ENCODE measurements around the gene TMEM187. TPM values are rescaled to one million over a fixed set of nuclear protein-coding genes. Genes with fewer than 3 reads are reported as not detected.

TMEM187 gene
- total RNA-seq, 1 donor from 2014 or later: 2.4 TPM

DNA sequence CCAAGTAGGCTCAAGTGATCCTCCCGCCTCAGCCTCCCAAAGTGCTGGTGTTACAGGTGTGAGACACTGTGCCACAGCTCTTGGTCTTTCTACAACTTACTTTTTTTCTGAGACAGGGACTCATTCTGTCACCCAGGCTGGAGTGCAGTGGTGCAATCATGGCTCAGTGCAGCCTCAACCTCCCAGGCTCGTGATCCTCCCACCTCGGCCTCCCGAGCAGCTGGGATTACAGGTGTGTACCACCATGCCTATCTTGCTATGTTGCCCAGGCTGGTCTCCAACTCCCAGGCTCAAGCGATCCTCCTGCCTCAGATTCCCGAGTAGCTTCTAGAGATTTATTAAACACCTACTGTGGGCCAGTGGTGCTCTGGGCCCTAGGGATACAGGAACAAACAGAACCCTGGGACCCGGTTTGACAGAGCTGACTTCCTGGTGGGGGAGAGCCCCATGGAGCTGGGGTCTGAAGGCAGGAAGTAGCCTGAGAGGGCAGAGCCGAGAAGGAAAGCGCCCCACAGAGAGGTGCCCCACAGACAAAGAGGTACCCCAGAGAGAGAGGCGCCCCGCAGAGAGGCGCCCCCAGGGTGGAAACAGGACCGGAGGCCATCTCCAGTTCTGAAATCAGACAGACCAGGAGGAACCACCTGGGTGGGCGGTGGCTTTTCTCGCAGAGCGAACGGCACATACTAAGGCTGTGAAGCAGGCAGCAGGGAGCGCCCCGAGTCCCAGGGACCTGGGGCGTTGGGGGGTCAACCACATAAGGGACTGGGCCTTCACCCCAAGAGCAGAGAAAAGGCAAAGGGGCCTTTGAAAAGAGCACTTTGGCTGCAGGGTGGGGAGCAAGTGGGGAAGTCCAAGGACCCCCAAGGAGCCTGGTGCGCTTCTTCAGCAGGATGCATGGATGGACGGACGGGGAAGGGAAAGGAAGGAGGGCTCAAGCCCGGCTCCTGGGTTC is 42.2 kb downstream of the TMEM187 start:
- no peaks in the 10 kb centered on the region for H3K4me1 ChIP-seq

DNA sequence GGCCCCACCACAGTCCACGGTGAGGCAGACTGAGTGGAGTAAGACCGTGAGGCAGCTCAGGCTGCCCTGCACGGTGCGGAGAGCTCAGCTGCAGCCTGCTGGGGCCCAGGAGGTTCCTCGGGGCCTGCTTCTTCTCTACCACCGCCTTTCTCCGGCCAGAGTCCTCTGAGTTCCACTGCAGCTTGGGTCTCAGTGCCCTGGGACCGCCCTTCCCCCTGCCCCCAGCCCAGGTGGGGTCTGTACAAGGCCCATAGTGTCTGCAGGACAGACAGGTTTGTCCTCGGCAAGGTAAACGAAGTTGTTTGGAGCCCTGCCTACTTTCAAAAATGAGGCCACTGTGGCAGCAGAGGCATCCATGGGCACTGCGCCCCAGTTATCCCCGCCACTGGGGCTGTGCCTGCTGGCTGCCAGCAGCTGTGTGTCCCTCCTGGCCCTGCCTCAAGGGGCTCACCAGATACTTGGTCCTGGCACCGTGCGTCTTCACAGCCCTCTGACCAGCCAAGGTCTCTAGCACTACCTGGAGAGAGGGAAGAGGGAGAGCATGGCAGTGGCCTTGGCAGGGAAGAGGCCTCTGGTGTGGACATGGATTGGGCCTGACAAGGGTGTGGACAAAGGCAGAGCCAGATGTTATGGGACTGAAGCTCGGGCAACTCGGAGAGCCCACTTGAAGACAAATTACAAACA is 43.2 kb downstream of the TMEM187 start:
- Histone ChIP-seq H3K4me2 (no peak overlapping the region), H3F3A (ENCODE audit: low read depth) (no peaks in the 10 kb centered on the region), H3K27me3 (no peaks in the 10 kb centered on the region), H3K4me3 (no peak overlapping the region), H3K79me2 (ENCODE audit: low read depth) (no peaks in the 10 kb centered on the region), H3K9me3 (ENCODE audit: low read depth) (no peaks in the 10 kb centered on the region), H4K20me1 (ENCODE audit: low read depth) (no peaks in the 10 kb centered on the region), H3K27ac (no peak overlapping the region), H2AFZ (replicated peaks) (no peak overlapping the region), H3K9ac (no peak overlapping the region), H3K36me3 (no peaks in the 10 kb centered on the region), H3K4me1 (no peaks in the 10 kb centered on the region)
- Mint-ChIP-seq H3K36me3 (peaks cover 3% of the 10 kb centered on the region), H3K27ac (no peak overlapping the region), H3K27me3 (ENCODE audit: insufficient read depth, low read depth) (no peaks in the 10 kb centered on the region), H3K4me1 (peaks cover 13% of the 10 kb centered on the region), H3K9me3 (peaks cover 19% of the 10 kb centered on the region), H3K4me3 (no peak overlapping the region)
- no peak for DNase-seq (ENCODE audit: low spot score)
- TF ChIP-seq, protein P1, sequence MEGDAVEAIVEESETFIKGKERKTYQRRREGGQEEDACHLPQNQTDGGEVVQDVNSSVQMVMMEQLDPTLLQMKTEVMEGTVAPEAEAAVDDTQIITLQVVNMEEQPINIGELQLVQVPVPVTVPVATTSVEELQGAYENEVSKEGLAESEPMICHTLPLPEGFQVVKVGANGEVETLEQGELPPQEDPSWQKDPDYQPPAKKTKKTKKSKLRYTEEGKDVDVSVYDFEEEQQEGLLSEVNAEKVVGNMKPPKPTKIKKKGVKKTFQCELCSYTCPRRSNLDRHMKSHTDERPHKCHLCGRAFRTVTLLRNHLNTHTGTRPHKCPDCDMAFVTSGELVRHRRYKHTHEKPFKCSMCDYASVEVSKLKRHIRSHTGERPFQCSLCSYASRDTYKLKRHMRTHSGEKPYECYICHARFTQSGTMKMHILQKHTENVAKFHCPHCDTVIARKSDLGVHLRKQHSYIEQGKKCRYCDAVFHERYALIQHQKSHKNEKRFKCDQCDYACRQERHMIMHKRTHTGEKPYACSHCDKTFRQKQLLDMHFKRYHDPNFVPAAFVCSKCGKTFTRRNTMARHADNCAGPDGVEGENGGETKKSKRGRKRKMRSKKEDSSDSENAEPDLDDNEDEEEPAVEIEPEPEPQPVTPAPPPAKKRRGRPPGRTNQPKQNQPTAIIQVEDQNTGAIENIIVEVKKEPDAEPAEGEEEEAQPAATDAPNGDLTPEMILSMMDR (IDR thresholded peaks at IDR 0.05): no peak
- TF ChIP-seq EZH2phosphoT487 (IDR thresholded peaks at IDR 0.05): no peak
- no peak for TF ChIP-seq EZH2 (IDR thresholded peaks at IDR 0.05)

More for the DNA sequence above, 42.2 kb downstream of the TMEM187 start:
- Histone ChIP-seq H3K36me3 (no peaks in the 10 kb centered on the region), H3K4me2 (no peak overlapping the region), H3K79me2 (ENCODE audit: low read depth) (no peaks in the 10 kb centered on the region), H3K9ac (no peak overlapping the region), H3K27ac (no peak overlapping the region), H4K20me1 (ENCODE audit: low read depth) (no peaks in the 10 kb centered on the region), H3F3A (ENCODE audit: low read depth) (no peaks in the 10 kb centered on the region), H3K27me3 (no peaks in the 10 kb centered on the region), H3K4me3 (no peak overlapping the region), H3K9me3 (ENCODE audit: low read depth) (no peaks in the 10 kb centered on the region), H2AFZ (replicated peaks) (no peak overlapping the region)
- no peak overlapping the region for H3K27ac Mint-ChIP-seq
- DNase-seq (ENCODE audit: low spot score): no peak
- H3K9me3 Mint-ChIP-seq: peaks cover 15% of the 10 kb centered on the region
- peaks cover 3% of the 10 kb centered on the region for H3K36me3 Mint-ChIP-seq
- TF ChIP-seq EZH2phosphoT487 (IDR thresholded peaks at IDR 0.05) (no peak), EZH2 (IDR thresholded peaks at IDR 0.05) (no peak)
- TF ChIP-seq, protein P1 (IDR thresholded peaks at IDR 0.05): no peak
- no peak overlapping the region for H3K4me3 Mint-ChIP-seq
- H3K4me1 Mint-ChIP-seq: peaks cover 7% of the 10 kb centered on the region
- H3K27me3 Mint-ChIP-seq (ENCODE audit: insufficient read depth, low read depth): no peaks in the 10 kb centered on the region

DNA sequence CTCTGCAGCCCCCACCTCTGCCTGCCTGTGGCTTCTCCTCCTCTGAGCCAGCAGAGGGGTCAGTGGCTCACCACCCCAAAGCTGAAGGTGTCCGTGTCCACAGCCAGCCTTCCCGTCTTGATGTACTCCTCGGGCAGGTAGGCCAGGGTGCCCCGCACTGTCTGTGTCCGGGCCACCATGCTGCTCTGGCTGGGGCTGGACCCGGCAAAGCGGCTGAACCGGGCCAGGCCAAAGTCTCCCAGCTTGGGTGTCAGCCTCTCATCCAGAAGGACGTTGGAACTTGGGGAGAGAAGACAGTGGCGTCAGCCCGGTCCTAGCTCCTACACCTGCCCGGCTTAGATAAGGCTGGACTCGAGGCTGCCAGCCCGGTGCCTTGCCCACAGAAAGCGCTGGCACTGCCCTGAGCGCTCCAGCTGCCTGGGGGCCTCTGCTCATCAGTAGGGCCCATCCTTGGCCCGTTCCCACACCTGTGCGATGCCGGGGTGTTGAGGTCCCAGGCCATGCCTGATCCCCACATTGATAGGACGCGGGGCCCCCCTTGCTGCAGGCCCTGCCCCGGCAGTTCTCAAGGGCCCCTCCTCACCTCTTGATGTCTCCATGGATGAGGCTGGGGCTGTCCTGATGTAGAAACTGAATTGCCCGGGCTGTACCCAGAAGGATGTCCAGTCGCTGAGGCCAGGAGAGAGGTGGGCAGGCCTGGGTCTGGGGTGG is 44.0 kb downstream of the TMEM187 start:
- no peaks in the 10 kb centered on the region for H3K36me3 ChIP-seq
- Mint-ChIP-seq H3K27ac (no peak overlapping the region), H3K9me3 (peaks cover 19% of the 10 kb centered on the region), H3K4me1 (peaks cover 17% of the 10 kb centered on the region), H3K27me3 (ENCODE audit: insufficient read depth, low read depth) (no peaks in the 10 kb centered on the region), H3K4me3 (no peak overlapping the region), H3K36me3 (peaks cover 3% of the 10 kb centered on the region)
- no peaks in the 10 kb centered on the region for H3K79me2 ChIP-seq (ENCODE audit: low read depth)
- no peaks in the 10 kb centered on the region for H4K20me1 ChIP-seq (ENCODE audit: low read depth)
- H3F3A ChIP-seq (ENCODE audit: low read depth): no peaks in the 10 kb centered on the region
- DNase-seq (ENCODE audit: low spot score): no peak
- H3K4me1 ChIP-seq: no peaks in the 10 kb centered on the region
- H3K27me3 ChIP-seq: no peaks in the 10 kb centered on the region
- H3K9ac ChIP-seq: no peak overlapping the region
- no peaks in the 10 kb centered on the region for H3K9me3 ChIP-seq (ENCODE audit: low read depth)
- TF ChIP-seq EZH2 (IDR thresholded peaks at IDR 0.05) (no peak), EZH2phosphoT487 (IDR thresholded peaks at IDR 0.05) (no peak)
- TF ChIP-seq, protein P1 (IDR thresholded peaks at IDR 0.05): no peak
- no peak overlapping the region for H3K27ac ChIP-seq
- no peak overlapping the region for H3K4me3 ChIP-seq
- H3K4me2 ChIP-seq: no peak overlapping the region
- H2AFZ ChIP-seq (replicated peaks): no peak overlapping the region

Data from neural progenitor cell (in vitro differentiated cells).